HEK293 (cell line): ENCODE results near the gene ZNF654.
A peak's percentile ranks its signal among the peaks of the same experiment; 100 is the strongest.

Source experiments
- CTCF ChIA-PET: fragments of 350-600 bp; formaldehyde crosslinking; extraction: SDS; loops from one replicate; lab custom pipeline; 2021; ENCODE audit warnings: antibody characterized with exemption; lab: Yijun Ruan, JAX
- POLR2A ChIA-PET: fragments of 300-600 bp; formaldehyde crosslinking; extraction: SDS; loops from one replicate; lab custom pipeline; 2020; ENCODE audit warnings: antibody characterized with exemption, inconsistent platforms; lab: Yijun Ruan, JAX
- H3K27ac ChIP-seq: fragments of 200-500 bp; sonication (Bioruptor generic); 2 replicates; pipeline ENCODE4 v1.5.1; 2014; ENCODE audit warnings: low read depth, low read length, control low read depth, inconsistent platforms; ENCODE audit errors: extremely low read depth
- H3K36me3 ChIP-seq, 2 experiments: fragments of 200-500 bp in 1 of 2; sonication (Bioruptor generic) in 1 of 2; 1 replicate in 1 of 2; 2 replicates in 1 of 2; pipeline ENCODE4 v1.5.1; 2014 to 2017; ENCODE audit warnings: inconsistent platforms in 2 of 2, low read length in 2 of 2; ENCODE audit not compliant: control insufficient read depth in 2 of 2, insufficient read depth in 1 of 2
- H3K4me1 ChIP-seq: fragments of 200-500 bp; sonication (Bioruptor generic); 2 replicates; pipeline ENCODE4 v1.5.1; 2014; ENCODE audit warnings: mild to moderate bottlenecking, low read length, inconsistent platforms; ENCODE audit not compliant: control insufficient read depth, insufficient read depth
- H3K4me3 ChIP-seq: 2 replicates; pipeline ENCODE4 v1.5.1; 2011; ENCODE audit warnings: low read depth, mild to moderate bottlenecking, control low read depth, low read length, moderate library complexity
- H3K9me3 ChIP-seq: fragments of 200-500 bp; sonication (Bioruptor generic); 2 replicates; pipeline ENCODE4 v1.5.1; 2014; ENCODE audit warnings: low read depth, low read length, inconsistent platforms; ENCODE audit not compliant: control insufficient read depth, insufficient read depth
- CTCF ChIP-seq: fragments of 450-650 bp; formaldehyde crosslinking; IDR thresholded peaks from 2 replicates; pipeline ENCODE4 v1.5.1; 2016; ENCODE audit warnings: missing biosample characterization, missing genetic modification characterization
- GLIS1 ChIP-seq: fragments of 450-650 bp; formaldehyde crosslinking; IDR thresholded peaks from 2 replicates; pipeline ENCODE4 v1.5.1; 2016; ENCODE audit warnings: missing biosample characterization, missing genetic modification characterization
- MYNN ChIP-seq: fragments of 450-650 bp; formaldehyde crosslinking; IDR thresholded peaks from 2 replicates; pipeline ENCODE4 v1.5.1; 2016; ENCODE audit warnings: missing biosample characterization, missing genetic modification characterization, borderline replicate concordance
- MZF1 ChIP-seq: fragments of 450-650 bp; formaldehyde crosslinking; IDR thresholded peaks from 2 replicates; pipeline ENCODE4 v1.5.1; 2017; ENCODE audit warnings: missing biosample characterization, missing genetic modification characterization, borderline replicate concordance
- PRDM10 ChIP-seq: fragments of 450-650 bp; formaldehyde crosslinking; IDR thresholded peaks from 2 replicates; pipeline ENCODE4 v1.5.1; 2016; ENCODE audit warnings: missing biosample characterization, missing genetic modification characterization
- RBAK ChIP-seq: fragments of 450-650 bp; formaldehyde crosslinking; IDR thresholded peaks from 2 replicates; pipeline ENCODE4 v1.5.1; 2016; ENCODE audit warnings: missing biosample characterization, missing genetic modification characterization
- REPIN1 ChIP-seq: fragments of 450-650 bp; formaldehyde crosslinking; IDR thresholded peaks from 2 replicates; pipeline ENCODE4 v1.5.1; 2017; ENCODE audit warnings: missing biosample characterization, missing genetic modification characterization, low read depth
- SCRT1 ChIP-seq: fragments of 450-650 bp; formaldehyde crosslinking; IDR thresholded peaks from 2 replicates; pipeline ENCODE4 v1.5.1; 2016; ENCODE audit warnings: missing biosample characterization, missing genetic modification characterization, borderline replicate concordance
- WT1 ChIP-seq: fragments of 450-650 bp; formaldehyde crosslinking; IDR thresholded peaks from 2 replicates; pipeline ENCODE4 v1.5.1; 2016; ENCODE audit warnings: missing biosample characterization, missing genetic modification characterization
- ZBTB21 ChIP-seq: fragments of 450-650 bp; formaldehyde crosslinking; IDR thresholded peaks from 2 replicates; pipeline ENCODE4 v1.5.1; 2017; ENCODE audit warnings: missing biosample characterization, missing genetic modification characterization
- ZFP3 ChIP-seq: fragments of 450-650 bp; formaldehyde crosslinking; IDR thresholded peaks from 2 replicates; pipeline ENCODE4 v1.5.1; 2016; ENCODE audit warnings: low read depth, missing biosample characterization, missing genetic modification characterization
- ZIC2 ChIP-seq: fragments of 450-650 bp; formaldehyde crosslinking; IDR thresholded peaks from 2 replicates; pipeline ENCODE4 v1.5.1; 2016; ENCODE audit warnings: missing biosample characterization, missing genetic modification characterization
- ZNF175 ChIP-seq: fragments of 450-650 bp; formaldehyde crosslinking; IDR thresholded peaks from 2 replicates; pipeline ENCODE4 v1.5.1; 2016; ENCODE audit warnings: missing biosample characterization, missing genetic modification characterization
- ZNF19 ChIP-seq: fragments of 450-650 bp; formaldehyde crosslinking; IDR thresholded peaks from 2 replicates; pipeline ENCODE4; 2016; ENCODE audit warnings: missing biosample characterization, missing genetic modification characterization, low read depth
- ZNF239 ChIP-seq: fragments of 450-650 bp; formaldehyde crosslinking; IDR thresholded peaks from 2 replicates; pipeline ENCODE4 v1.5.1; 2016; ENCODE audit warnings: missing biosample characterization, missing genetic modification characterization
- ZNF335 ChIP-seq: fragments of 450-650 bp; formaldehyde crosslinking; conservative IDR thresholded peaks from 2 replicates; pipeline ENCODE4 v1.5.1; 2016; ENCODE audit warnings: missing biosample characterization, missing genetic modification characterization
- ZNF394 ChIP-seq: fragments of 450-650 bp; formaldehyde crosslinking; IDR thresholded peaks from 2 replicates; pipeline ENCODE4 v1.5.1; 2016; ENCODE audit warnings: missing biosample characterization, missing genetic modification characterization, mild to moderate bottlenecking, moderate library complexity, borderline replicate concordance
- ZNF423 ChIP-seq: fragments of 450-650 bp; formaldehyde crosslinking; IDR thresholded peaks from 2 replicates; pipeline ENCODE4 v1.5.1; 2016; ENCODE audit warnings: missing biosample characterization, missing genetic modification characterization
- ZNF501 ChIP-seq: fragments of 450-650 bp; formaldehyde crosslinking; IDR thresholded peaks from 2 replicates; pipeline ENCODE4 v1.5.1; 2016; ENCODE audit warnings: missing biosample characterization, missing genetic modification characterization
- ZNF513 ChIP-seq: fragments of 450-650 bp; IDR thresholded peaks from 2 replicates; pipeline ENCODE4 v1.5.1; 2018; ENCODE audit warnings: missing biosample characterization, missing genetic modification characterization
- ZNF548 ChIP-seq: fragments of 450-650 bp; formaldehyde crosslinking; IDR thresholded peaks from 2 replicates; pipeline ENCODE4 v1.5.1; 2016; ENCODE audit warnings: missing biosample characterization, missing genetic modification characterization
- ZNF561 ChIP-seq: fragments of 450-650 bp; IDR thresholded peaks from 2 replicates; pipeline ENCODE4 v1.5.1; 2018; ENCODE audit warnings: missing biosample characterization, missing genetic modification characterization, borderline replicate concordance
- ZNF658 ChIP-seq: fragments of 450-650 bp; formaldehyde crosslinking; IDR thresholded peaks from 2 replicates; pipeline ENCODE4; 2016; ENCODE audit warnings: missing biosample characterization, missing genetic modification characterization
- ZNF701 ChIP-seq: fragments of 450-650 bp; formaldehyde crosslinking; IDR thresholded peaks from 2 replicates; pipeline ENCODE4 v1.5.1; 2016; ENCODE audit warnings: missing biosample characterization, missing genetic modification characterization
- ZNF707 ChIP-seq: fragments of 450-650 bp; formaldehyde crosslinking; IDR thresholded peaks from 2 replicates; pipeline ENCODE4 v1.5.1; 2016; ENCODE audit warnings: missing biosample characterization, missing genetic modification characterization
- ZNF777 ChIP-seq: fragments of 450-650 bp; formaldehyde crosslinking; IDR thresholded peaks from 2 replicates; pipeline ENCODE4 v1.5.1; 2017; ENCODE audit warnings: missing biosample characterization, missing genetic modification characterization, borderline replicate concordance
- ZNF785 ChIP-seq: fragments of 450-650 bp; formaldehyde crosslinking; IDR thresholded peaks from 2 replicates; pipeline ENCODE4 v1.5.1; 2016; ENCODE audit warnings: missing biosample characterization, missing genetic modification characterization
- ZSCAN30 ChIP-seq: fragments of 450-650 bp; IDR thresholded peaks from 2 replicates; pipeline ENCODE4 v1.5.1; 2018; ENCODE audit warnings: missing biosample characterization, mild to moderate bottlenecking, missing genetic modification characterization, moderate library complexity

ZNF654 gene

GRCh38 chr3:88031642-88032077 lies 27.4 kb upstream of the ZNF654 start (continued):
- no peak for TF ChIP-seq ZFP3 (tag by site-specific recombination)
- TF ChIP-seq MZF1 (tag by site-specific recombination) = no peak
- no peak for TF ChIP-seq ZNF175 (tag by site-specific recombination)
- TF ChIP-seq ZNF19 (tag by site-specific recombination) = no peak
- 0 out of 2 replicates have a peak, but pooled peaks have one; percentile 15 for TF ChIP-seq ZNF335 (tag by site-specific recombination)
- no peak for TF ChIP-seq ZNF701 (tag by site-specific recombination)
- TF ChIP-seq ZSCAN30 (tag by site-specific recombination) = no peak
- TF ChIP-seq ZNF777 (tag by site-specific recombination) = no peak
- no peak for TF ChIP-seq ZNF548 (tag by site-specific recombination)

- Histone ChIP-seq H3K9me3 (no peaks in the 10 kb centered on the region), H3K27ac (no peak overlapping the region), H3K36me3 (no peaks in the 10 kb centered on the region), H3K4me3 (no peak overlapping the region), H3K4me1 (no peaks in the 10 kb centered on the region)
- ChIA-PET POLR2A (no interaction called here), CTCF (no interaction called here)
- TF ChIP-seq ZNF394 (no peak), ZNF658 (tag by site-specific recombination) (no peak), ZBTB21 (tag by site-specific recombination) (no peak), REPIN1 (tag by site-specific recombination) (no peak), ZFP3 (tag by site-specific recombination) (no peak), ZNF423 (no peak), ZNF785 (no peak), GLIS1 (tag by site-specific recombination) (no peak), WT1 (no peak), ZNF513 (tag by site-specific recombination) (no peak), CTCF (no peak), ZNF239 (tag by site-specific recombination) (no peak), PRDM10 (tag by site-specific recombination) (no peak), SCRT1 (no peak), ZIC2 (tag by site-specific recombination) (no peak), MYNN (tag by site-specific recombination) (no peak), RBAK (no peak), ZNF501 (tag by site-specific recombination) (no peak), ZNF561 (no peak), ZNF707 (tag by site-specific recombination) (no peak)
These were observed 26.8 kb upstream of the ZNF654 start for GRCh38 chr3:88032245-88032644.
